Right renal cortex interstitium (tissue), 3 donors: ENCODE measurements around the gene UNG. TPM values are rescaled to one million over a fixed set of nuclear protein-coding genes. Genes with fewer than 3 reads are reported as not detected.
"Not testable (repeated sequence)": the region's sequence is repeated elsewhere in the genome, so short reads cannot be mapped to it uniquely, and the experiment has no call there.

Source experiments
- DNase-seq, 3 donors: peaks; one replicate each; pipeline ENCODE4 v3.0.0-alpha.2; 2013; ENCODE audit warnings: low read depth in 3 of 3, low spot score in 2 of 3
- polyA plus RNA-seq, 3 donors: library from polyadenylated mRNA; unstranded; fragments of 120-200 nt; gene quantifications; one replicate each; pipeline ENCODE4 v1.2.1, GENCODE V29; 2013; ENCODE audit not compliant: insufficient read length in 3 of 3

UNG gene
- polyA plus RNA-seq, 3 donors = 65.1 to 67.3 (median 66.1) TPM

DNA sequence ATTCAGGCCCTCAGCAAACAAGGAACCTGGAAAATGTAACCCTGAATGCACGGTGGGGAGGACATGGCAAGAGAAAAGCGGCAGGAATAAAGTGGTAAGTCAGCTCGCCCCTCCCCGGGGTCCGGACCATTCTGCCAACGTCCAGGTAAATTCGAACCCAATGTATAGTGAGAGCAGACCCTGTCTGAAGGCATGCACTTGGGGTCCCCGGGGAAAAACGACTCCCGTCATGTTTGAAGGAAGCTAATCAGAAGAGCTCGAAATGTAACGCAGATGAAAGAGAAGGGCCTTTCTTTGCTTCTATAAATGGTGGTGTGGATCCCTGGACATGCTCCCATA is 19.2 kb downstream of the UNG start:
- DNase-seq = no peak

- DNase-seq = no peak
Measured at GRCh38 chr12:109120095-109120494, 22.7 kb downstream of the UNG start.

DNA sequence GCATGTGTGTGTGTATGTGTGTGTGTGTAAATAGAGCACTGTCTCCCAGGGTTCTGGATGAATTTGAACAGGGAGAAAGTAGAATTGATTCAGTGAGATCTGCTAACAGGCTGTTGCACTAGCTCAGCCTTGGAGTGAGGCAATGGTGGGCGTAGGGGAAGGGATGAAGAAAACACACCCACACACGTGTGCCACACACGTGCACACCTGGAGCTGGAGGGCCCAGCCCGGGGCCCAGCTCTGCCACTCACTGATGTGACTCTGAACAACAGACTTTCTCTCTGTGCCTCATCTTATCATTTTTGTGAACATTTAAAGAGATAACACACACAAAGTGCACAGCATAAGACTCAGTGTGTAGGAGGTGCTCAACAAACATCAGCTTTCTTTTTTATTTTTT is 23.2 kb downstream of the UNG start:
- no peak for DNase-seq

GRCh38 chr12:109121346-109121880 is 24.0 kb downstream of the UNG start:
- DNase-seq = no peak

- no peak for DNase-seq
Measured at GRCh38 chr12:109124878-109125648, 27.7 kb downstream of the UNG start.

- no peak for DNase-seq
Measured at GRCh38 chr12:109125791-109126190, 28.4 kb downstream of the UNG start.

GRCh38 chr12:109126784-109127183 is 29.4 kb downstream of the UNG start:
- no peak for DNase-seq

DNA sequence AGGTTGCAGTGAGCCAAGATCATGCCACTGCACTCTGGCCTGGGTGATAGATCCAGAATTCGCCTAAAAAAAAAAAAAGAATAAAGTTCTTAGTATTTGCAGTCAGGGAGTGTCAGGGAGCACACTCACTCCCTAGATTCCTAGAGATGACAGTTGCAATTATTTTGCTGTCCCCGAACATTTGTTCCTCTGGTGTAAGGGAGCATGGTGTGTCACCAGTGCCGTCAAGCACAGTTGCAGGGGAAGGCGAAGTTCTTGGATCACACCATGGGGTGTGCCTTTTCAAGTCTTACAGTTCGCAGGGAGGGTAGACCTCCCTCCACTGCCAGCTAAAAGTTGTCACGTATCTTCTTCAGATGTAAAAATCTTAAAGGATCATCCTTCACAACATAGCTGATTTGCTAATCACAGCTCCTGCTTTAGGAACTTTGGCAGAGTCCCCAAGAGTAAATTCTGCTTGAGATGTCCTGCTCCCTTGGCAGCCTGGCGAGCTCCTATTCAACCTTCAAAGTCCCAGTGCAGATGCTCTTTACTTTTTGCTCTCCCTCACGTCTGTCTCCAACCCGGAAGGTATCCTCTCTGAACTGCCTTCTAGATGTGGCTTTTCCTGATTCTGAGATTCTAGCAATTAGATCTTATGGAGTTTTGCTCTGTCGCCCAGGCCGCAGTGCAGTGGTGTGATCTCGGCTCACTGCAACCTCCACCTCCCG is 30.3 kb downstream of the UNG start:
- DNase-seq = no peak

GRCh38 chr12:109130297-109131153 is 33.1 kb downstream of the UNG start:
- DNase-seq = no peak

DNA sequence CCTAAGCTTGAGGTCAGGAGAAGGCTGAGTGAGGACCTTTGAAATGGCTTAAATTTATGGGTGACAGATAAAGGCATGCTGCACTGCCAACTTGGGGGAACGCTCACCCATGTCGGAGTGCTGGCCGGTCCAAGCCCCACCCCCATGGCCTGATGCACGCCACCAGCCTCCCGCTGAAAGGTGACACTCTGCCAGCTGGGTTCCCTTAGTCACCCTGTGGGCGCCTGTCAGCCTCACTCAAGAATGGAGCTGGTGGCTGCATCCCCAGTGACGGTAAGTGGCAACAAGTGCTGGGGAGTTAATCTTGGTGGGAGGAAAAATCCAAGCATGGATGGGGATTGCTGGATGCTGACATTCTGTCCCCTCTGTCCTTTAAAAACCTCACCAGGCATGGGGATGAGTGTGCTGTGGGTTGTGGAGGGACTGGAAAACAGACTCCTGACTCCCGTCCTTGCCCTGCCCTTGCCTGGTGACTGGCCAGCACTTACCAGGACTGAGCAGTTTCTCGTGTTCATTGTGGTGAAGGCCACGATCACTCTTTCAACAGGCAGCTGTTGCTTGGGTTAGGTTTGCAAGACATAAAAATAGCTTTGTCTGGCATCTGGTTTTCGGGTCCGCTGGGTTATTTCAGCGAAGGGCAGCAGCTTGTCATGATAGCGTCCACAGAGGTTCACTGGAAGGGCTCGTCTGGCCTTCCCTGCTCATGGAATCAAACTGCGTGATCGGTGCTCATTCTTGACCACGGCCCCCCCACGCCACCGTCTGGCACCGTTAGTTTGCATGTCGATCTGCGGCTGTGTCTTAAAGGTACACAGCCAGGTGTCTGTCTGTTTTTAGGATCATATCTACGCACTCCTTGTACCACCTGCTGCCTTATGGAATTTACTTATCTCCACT is 34.0 kb downstream of the UNG start:
- DNase-seq = peak in 1 of 3 donors; percentile 47

DNA sequence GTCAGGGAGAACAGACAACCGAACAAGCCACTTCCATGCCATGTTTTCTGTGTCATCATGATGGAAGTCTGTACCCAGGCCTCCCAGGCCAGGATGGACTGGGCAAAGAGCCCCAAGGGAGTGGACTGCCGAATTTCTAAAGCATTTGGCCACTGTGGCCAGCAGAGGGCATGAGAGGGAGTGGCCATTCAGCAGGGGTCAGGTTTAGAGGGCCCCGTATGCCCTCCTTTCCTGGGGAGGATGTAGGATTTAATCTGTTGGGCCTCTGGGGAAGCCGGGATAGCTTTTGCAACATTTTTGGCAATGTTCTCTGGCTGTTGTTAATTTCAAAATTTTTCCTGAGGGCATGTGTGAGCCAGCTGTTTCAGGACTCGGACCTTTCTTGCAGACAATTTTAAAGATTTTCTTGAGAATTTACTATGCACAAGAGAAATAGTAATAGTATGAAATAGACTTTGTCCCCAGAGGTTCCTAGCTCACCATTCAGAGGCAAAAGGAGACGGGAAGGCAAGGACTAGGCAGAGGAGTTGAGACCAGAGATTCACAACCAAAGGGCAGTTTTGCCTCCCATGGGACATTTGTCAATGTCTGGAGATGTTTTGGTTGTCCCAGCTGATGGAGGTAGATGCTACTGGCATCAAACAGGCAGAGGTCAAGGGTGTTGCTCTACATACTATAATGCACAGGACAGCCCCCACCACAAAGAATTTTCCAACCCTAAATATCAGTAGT is 37.0 kb downstream of the UNG start:
- no peak for DNase-seq

DNA sequence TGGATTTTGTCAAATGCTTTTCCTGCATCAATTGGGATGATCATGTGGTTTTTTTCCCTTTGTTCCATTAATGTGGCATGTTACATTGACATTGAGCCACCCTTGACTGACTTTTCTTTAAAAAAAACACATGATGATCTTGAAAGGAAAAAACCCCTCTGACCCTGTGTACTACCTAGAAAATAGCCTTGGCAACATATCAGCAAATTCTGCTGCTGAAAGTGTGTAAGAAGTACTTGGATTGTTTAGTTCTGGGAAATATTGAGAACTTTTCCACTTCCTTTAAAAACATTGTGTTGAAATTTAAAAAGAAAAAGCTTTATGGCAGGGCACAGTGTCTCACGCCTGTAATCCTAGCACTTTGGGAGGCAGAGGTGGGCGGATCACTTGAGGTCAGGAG is 39.7 kb downstream of the UNG start:
- no peak for DNase-seq

- no peak for DNase-seq
Measured at GRCh38 chr12:109139360-109139759, 42.0 kb downstream of the UNG start.

- DNase-seq = no peak
Measured at GRCh38 chr12:109139791-109140190, 42.4 kb downstream of the UNG start.

DNA sequence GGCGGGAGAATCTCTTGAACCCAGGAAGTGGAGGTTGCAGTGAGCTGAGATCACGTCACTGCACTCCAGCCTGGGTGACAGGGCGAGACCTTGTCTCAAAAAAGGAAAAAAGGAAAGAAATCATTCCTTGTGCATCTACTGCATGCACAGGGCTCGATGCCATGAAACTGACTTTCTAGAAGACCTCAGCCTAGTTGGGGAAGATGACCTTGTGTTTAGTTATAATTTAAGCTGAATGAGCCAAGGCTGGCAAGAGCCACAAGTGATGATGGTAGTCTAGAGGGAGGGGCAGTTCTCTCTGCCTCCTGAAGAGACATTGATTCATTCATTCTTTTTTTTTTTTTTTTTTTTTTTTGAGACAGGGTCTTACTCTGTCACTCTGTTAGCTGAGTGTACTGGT is 43.2 kb downstream of the UNG start:
- no peak for DNase-seq

DNA sequence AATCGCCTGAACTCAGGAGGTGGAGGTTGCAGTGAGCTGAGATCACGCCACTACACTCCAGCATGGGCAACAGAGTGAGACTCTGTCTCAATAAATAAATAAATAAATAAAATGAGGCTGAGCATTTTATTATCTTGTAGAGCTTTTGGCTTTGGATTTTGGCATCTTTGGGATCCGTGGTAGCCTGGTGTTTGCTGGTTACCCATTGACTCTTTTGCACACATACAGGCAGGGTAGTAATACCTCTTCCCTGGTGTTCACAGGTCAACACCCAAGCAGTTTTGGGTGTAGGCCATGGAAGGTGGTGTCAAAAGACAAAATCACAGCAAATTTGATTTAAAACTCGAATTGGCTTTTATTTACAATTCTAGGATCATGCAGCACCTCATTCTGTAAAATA is 46.8 kb downstream of the UNG start:
- no peak for DNase-seq

- DNase-seq = not testable (repeated sequence)
Measured at GRCh38 chr12:109147126-109147525, 49.7 kb downstream of the UNG start.

DNA sequence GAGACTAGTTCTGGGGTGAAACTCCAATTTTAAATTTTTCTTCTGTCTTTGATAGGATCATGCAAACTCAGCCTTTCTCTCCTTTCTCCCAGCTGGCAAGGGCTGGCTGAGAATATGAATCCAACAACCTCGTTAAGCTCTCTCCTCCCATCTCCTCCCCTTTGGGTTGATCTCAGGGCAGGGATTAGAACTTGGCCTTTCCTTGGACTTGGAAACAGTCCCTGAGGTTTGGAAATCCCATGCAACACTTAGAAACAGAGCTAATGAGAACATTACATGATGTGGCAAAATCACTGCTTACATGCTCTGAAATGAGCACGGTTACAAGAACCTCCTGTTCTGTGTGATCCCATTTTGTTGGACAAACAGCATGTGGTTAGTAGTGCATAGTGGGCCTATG is 50.6 kb downstream of the UNG start:
- no peak for DNase-seq

DNA sequence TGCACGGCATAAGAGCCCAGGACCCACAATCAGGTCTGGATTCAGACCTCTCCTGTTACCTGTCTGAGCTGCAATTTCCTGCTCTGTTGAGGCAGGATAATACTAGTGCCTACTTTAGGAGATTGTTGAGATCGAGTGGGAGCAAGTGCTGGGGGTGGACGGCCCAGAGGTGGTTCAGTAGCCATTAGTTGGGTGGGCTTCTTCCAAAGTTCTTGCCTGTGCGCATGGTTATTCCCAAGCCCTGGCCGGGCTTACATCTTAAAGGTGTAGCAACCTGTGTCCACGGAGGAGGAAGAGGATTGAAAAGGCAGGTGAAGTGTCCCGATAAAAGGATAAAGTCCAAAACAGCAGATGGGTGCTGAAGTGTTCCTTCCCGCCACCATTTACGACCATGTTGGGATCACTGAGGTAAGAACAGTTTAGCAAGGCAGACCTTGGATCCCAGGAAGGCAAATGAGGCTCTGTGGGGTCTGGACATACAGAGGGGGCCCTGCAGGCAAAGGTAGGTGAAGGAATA is 52.8 kb downstream of the UNG start:
- no peak for DNase-seq
